NCI-H2196 (cell line): ENCODE results near the gene ATG12.
"Not testable (repeated sequence)": the region's sequence is repeated elsewhere in the genome, so short reads cannot be mapped to it uniquely, and the experiment has no call there.

Source experiments
- DNase-seq: peaks from one replicate; lab custom pipeline; 2025; ENCODE audit not compliant: unreplicated experiment; lab: John Stamatoyannopoulos, UW

Gene ATG12

GRCh38 chr5:115841382-115842088 lies at the start of gene ATG12, which contains the start of gene AP3S1:
TSS of gene ATG12 (minus strand) at chr5:115841565. CDS start at chr5:115841552, 13 bp downstream.
TSS of gene AP3S1 (plus strand) at chr5:115841935. CDS start at chr5:115842038, 103 bp downstream.
- peak; percentile 91 for DNase-seq

DNA sequence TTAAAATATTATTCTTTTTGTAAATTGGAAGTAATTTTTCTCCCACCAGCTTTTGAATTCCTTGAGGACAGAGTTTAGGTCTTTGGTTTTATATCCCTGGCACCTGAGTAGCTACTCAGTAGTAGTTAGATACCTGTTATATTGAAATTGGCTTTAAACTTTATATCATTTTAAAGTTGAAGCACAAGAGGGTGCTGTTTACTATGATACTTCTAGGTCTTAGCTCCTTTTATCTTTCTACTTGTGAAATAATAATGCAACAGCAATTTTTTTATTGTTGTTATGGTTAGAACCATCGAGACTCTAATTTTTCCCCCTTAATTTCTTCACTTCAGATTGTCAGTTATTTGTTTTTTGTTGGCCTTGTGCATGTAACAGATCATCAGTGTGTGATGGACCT lies 46.7 kb upstream of the ATG12 start:
- no peak for DNase-seq

- DNase-seq = not testable (repeated sequence)
Measured at GRCh38 chr5:115885208-115885607, 43.8 kb upstream of the ATG12 start.

- DNase-seq = no peak
Measured at GRCh38 chr5:115884704-115885103, 43.3 kb upstream of the ATG12 start.

- DNase-seq = not testable (repeated sequence)
Measured at GRCh38 chr5:115882434-115882833, 41.1 kb upstream of the ATG12 start.

GRCh38 chr5:115877342-115877741 lies 36.0 kb upstream of the ATG12 start:
- DNase-seq = not testable (repeated sequence)

GRCh38 chr5:115875447-115875846 lies 34.1 kb upstream of the ATG12 start:
- DNase-seq = no peak

DNA sequence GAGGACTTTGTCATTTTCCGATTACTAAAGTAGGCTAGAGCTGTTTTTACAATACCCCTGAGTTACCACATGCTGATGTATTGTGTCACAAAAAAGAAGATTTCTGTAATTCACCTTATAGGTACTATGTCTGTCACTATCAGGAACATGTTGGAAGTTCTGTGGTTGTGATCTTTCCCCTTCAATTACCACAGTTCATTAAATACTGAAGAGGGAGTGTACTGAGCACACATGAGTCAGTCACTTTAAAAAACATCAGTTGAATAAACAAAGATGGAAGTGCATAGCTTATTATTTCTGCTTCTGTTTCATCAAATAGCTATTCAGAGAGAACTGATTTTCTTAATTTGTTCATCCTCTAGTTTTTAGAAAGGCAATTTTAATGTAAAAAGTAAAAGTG lies 32.0 kb upstream of the ATG12 start:
- DNase-seq = peak; percentile 12

GRCh38 chr5:115872447-115872846 lies 31.1 kb upstream of the ATG12 start:
- DNase-seq = no peak

DNA sequence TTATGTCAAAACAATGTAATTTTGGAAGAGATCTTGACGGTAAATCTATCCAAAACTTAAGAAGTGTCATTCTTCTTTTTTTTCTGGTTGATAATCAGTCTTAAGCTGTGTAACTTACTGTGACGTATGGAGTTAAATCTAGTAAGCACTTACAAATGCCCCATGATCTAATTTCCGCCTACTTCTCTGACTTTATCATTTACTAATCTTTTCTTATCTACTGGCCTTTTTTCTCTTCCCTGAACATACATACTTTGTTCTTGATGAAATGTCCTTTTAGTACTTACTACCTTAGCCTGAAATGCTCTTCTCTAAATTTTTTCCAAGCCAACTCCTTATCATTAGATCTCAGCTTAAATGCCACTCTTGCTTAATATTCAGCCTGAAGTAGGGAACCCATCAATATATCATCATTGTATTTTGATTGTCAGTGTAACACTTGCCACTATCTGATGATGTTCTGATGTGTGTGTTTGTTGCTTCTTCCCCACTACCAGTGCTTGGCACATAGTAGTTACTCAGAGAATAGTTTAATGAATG lies 28.0 kb upstream of the ATG12 start:
- DNase-seq = no peak

DNA sequence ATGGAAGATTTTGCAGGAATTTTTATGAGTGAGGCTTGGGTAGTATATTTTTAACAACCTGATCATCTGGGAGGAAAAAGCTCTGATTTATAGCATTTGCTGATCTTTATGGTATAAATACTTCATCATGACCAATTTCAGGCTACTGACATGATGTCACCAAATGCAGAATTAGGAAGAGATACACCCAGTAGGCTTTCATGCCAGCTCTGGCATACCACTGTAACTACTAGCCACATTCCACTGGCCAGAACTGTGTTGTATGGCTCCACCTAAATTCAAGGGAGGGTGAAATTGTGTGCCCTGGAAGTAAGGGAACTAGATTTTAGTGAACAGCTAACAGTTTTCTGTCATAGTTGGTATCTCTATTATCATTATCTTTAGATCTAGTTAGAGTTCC lies 18.0 kb upstream of the ATG12 start:
- no peak for DNase-seq

- no peak for DNase-seq
Measured at GRCh38 chr5:115858396-115858795, 17.0 kb upstream of the ATG12 start.

GRCh38 chr5:115857626-115858349 lies 16.4 kb upstream of the ATG12 start:
- DNase-seq = no peak

- no peak for DNase-seq
Measured at GRCh38 chr5:115857057-115857479, 15.7 kb upstream of the ATG12 start.

DNA sequence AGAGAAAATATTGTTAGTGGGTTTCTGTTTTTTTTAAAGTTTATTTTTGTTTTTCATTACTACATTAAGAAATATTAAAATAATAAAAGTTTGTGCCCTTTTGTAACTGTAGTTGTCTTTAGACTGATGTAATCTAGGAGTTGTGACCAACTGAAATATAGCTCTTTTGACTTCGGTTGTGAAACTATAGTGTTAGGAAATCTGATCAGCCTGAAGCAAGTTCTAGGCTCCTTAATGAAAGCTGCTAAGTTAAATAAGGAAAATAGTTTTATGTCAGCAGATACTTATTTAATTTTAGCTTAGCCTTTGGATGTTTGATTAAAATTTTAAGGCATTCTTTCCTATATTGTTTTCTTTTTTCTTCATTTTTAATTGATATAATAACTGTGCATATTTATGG lies 14.6 kb upstream of the ATG12 start:
- DNase-seq = no peak

- DNase-seq = no peak
Measured at GRCh38 chr5:115854139-115854538, 12.8 kb upstream of the ATG12 start.

- DNase-seq = no peak
Measured at GRCh38 chr5:115850744-115851416, 9.5 kb upstream of the ATG12 start.

- DNase-seq = no peak
Measured at GRCh38 chr5:115849258-115849798, 8.0 kb upstream of the ATG12 start.

DNA sequence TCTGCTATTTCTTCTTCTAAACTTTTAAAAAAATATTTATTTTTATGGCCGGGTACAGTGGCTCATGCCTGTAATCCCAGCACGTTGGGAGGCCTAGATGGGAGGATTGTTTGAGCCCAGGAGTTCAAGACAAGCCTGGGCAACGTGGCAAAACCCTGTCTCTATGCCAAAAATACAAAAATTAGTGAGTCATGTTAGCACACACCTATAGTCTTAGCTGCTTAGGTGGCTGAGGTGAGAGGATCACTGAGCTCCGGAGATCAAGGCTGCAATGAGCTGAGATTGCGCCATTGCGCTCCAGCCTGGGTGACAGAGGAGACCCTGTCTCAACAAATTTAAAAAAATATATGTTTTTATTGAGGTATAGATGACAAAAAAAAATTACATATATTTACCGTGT lies 5.9 kb upstream of the ATG12 start:
- DNase-seq = no peak

DNA sequence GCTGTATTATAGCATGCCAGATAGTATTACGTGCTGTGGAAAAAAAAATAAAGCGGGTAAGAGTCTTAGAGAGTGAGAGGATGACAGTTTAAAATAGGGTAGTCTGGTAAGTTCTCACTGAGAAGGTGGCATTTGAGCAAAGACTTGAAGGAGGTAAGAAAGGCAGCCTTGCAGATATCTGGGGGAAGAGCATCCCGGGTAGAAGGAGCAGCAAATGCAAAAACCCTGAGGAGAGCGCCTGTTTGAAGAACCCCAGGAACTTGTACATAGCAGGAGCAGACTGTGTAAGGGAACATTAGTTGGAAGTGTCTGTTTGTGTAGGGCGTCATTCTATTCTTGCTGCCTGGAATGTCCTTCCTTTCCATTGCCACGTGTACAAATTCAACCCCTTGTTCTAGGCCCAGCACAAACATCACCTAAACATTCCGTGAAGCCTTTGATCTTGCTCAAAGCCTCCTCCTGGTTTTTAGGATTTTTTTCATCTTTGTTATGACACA lies 3.0 kb upstream of the ATG12 start:
- no peak for DNase-seq
